Testis (tissue), 2 donors: ENCODE measurements around the gene MYBPH.

Source experiments
- POLR2A ChIP-seq: fragments of 450-650 bp; IDR thresholded peaks from one replicate; pipeline ENCODE4 v1.6.1; 2017; ENCODE audit warnings: antibody characterized with exemption, mild to moderate bottlenecking, moderate library complexity
- TF ChIP-seq, protein P1 (sequence below), 3 experiments: fragments of 450-650 bp in 2 of 3; fragments of 200-600 bp in 1 of 3; sonication (generic) in 1 of 3; IDR thresholded peaks; one replicate each; pipeline ENCODE4 v1.5.1; 2016 to 2019; ENCODE audit warnings: antibody characterized with exemption in 3 of 3, mild to moderate bottlenecking in 2 of 3, moderate library complexity in 1 of 3

- TF ChIP-seq, protein P1, sequence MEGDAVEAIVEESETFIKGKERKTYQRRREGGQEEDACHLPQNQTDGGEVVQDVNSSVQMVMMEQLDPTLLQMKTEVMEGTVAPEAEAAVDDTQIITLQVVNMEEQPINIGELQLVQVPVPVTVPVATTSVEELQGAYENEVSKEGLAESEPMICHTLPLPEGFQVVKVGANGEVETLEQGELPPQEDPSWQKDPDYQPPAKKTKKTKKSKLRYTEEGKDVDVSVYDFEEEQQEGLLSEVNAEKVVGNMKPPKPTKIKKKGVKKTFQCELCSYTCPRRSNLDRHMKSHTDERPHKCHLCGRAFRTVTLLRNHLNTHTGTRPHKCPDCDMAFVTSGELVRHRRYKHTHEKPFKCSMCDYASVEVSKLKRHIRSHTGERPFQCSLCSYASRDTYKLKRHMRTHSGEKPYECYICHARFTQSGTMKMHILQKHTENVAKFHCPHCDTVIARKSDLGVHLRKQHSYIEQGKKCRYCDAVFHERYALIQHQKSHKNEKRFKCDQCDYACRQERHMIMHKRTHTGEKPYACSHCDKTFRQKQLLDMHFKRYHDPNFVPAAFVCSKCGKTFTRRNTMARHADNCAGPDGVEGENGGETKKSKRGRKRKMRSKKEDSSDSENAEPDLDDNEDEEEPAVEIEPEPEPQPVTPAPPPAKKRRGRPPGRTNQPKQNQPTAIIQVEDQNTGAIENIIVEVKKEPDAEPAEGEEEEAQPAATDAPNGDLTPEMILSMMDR (IDR thresholded peaks at IDR 0.05), result no peak
- no peak for TF ChIP-seq POLR2A
Measured at GRCh38 chr1:203158423-203158822, 17.2 kb downstream of the MYBPH start.
